Right lobe of liver (tissue), 4 donors: ENCODE results near the gene FUCA1.

Experiments used
- CTCF ChIP-seq, 4 donors: fragments of 200-600 bp in 3 of 4; fragments of 450-650 bp in 1 of 4; IDR thresholded peaks; one replicate each; pipeline versions ENCODE4 v1.5.1 to v1.8.0; 2016 to 2022; ENCODE audit warnings: antibody characterized with exemption in 4 of 4, mild to moderate bottlenecking in 2 of 4
- POLR2A ChIP-seq: fragments of 450-650 bp; IDR thresholded peaks from one replicate; pipeline ENCODE4 v1.6.1; 2017; ENCODE audit warnings: antibody characterized with exemption, mild to moderate bottlenecking
- donor health status: DM: no; HTN: no; CAD: no.
- donor health status: DM: no; HTN: no; CAD: no.
- donor health status: DM: no; HTN: yes; CAD: no.

- TF ChIP-seq POLR2A (no peak), CTCF (IDR thresholded peaks at IDR 0.05) (no peak)
Measured at GRCh38 chr1:23801338-23801748, 66.7 kb downstream of the FUCA1 start.
